Fibroblast of the aortic adventitia (primary cell): Measurements from ENCODE around the gene KIAA0825. TPM values are rescaled to one million over a fixed set of nuclear protein-coding genes. Genes with fewer than 3 reads are reported as not detected.
"Not testable (repeated sequence)": the region's sequence is repeated elsewhere in the genome, so short reads cannot be mapped to it uniquely, and the experiment has no call there.

ENCODE experiments used
- DNase-seq: peaks from one replicate; pipeline ENCODE4 v3.0.0-alpha.2; 2010; ENCODE audit warnings: low read depth
- H3K4me3 ChIP-seq: 2 replicates; pipeline ENCODE4 v1.5.1; 2011; ENCODE audit warnings: low read depth, mild to moderate bottlenecking, control low read depth, low read length, moderate library complexity
- total RNA-seq: library from RNA; depleted of rRNA; stranded (reverse); fragments of >200 nt; gene quantifications from 2 replicates; pipeline ENCODE4 v1.2.3, GENCODE V29; 2012; ENCODE audit warnings: low replicate concordance
- TF ChIP-seq, protein P1 (sequence below): IDR thresholded peaks from 2 replicates; pipeline ENCODE4 v1.5.1; 2011; ENCODE audit warnings: mild to moderate bottlenecking, low read length, control low read depth, inconsistent platforms; ENCODE audit not compliant: insufficient read depth

The KIAA0825 gene
- total RNA-seq, 1 donor = 12.2 TPM

DNA sequence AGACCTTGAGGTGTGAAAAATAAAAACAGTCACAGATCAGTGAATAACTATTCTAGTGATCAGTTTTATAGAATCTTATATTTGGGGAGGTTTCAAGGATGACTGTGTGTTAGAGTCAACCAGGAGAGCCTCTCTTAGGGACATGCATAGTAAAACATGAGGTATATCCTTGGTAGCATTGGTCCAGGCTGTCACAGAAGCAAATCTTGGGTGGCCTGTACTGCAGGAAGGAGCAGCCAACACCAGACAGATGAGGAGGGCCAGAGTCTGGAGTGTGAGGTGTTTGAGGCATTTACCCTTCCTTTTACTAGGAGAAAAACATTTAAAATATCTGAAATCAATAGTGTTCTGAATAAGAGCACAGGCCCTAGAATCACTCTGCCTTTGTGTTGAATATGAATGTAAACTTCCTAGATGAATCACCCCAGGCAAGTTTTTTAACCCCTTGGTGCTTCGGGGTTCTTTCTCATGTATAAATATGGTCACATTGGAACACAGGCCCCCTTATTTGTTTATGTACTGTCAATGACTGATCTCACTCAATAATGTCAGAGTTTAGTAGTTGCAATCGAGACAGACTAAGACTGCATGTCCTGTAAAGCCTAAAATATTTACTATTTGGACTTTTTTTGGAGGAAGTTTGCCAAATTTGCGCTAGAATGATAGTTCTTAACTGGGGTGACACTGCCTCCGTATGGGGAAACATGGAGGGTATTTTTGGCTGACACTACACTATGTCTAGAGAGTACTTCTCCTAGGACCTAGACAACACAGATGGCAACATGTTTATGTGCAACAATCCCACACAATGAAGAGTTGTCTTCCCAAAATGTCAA is 460.5 kb downstream of the KIAA0825 start:
- DNase-seq = no peak

DNA sequence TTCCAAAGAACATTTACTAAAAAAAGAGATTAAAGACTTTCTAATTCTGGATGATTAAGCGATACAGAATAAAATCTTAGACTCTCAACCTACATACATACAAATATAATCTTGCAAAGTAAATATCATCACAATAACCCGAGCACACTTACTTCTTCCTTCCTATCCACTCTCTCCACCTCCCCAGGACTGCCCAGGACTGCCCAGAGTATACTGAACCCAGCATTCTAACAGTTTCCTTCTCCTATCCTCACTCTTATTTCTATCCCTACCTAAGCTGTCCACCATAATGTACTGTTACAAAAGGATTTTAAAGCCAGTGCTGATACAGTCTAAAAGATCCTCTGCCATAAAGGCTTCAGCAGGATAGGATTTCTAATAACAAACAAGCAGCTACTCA is 463.7 kb downstream of the KIAA0825 start:
- no peak for DNase-seq
- TF ChIP-seq, protein P1, sequence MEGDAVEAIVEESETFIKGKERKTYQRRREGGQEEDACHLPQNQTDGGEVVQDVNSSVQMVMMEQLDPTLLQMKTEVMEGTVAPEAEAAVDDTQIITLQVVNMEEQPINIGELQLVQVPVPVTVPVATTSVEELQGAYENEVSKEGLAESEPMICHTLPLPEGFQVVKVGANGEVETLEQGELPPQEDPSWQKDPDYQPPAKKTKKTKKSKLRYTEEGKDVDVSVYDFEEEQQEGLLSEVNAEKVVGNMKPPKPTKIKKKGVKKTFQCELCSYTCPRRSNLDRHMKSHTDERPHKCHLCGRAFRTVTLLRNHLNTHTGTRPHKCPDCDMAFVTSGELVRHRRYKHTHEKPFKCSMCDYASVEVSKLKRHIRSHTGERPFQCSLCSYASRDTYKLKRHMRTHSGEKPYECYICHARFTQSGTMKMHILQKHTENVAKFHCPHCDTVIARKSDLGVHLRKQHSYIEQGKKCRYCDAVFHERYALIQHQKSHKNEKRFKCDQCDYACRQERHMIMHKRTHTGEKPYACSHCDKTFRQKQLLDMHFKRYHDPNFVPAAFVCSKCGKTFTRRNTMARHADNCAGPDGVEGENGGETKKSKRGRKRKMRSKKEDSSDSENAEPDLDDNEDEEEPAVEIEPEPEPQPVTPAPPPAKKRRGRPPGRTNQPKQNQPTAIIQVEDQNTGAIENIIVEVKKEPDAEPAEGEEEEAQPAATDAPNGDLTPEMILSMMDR = no peak

More for the DNA sequence above, 460.5 kb downstream of the KIAA0825 start:
- TF ChIP-seq, protein P1 = no peak
- H3K4me3 ChIP-seq = no peak overlapping the region

DNA sequence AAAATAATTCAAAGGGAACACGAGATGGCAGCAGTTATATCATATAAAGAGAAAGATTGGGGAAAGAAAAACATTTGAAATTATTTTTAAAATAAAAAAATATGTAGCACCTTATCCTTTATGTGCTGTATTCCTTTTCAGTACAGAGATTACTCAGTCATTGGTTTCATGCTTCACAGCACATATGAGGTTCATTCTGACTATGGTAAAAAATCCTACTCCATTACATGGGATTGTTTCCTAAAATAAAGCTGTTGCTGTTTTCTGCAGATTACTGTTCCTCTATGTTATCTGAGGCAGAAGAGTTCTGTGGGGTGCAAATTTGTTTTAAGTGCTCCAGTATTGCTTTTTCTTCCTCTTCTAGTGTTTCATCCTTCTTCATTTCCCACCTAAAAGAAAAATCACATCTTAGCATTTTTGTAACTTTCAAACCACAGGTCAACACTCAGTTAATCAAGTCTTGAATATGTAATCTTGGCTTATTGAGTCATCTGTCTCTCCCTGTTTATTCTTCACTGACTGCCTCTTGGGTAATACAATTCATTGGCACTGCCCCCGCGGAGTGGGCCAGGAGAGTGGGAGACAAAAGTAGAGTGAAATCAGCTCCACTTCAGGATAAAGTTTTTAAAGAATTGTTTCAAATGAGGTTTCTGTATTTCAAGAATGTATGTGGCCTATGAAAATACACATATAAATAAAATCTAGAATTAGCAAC is 464.5 kb downstream of the KIAA0825 start:
- H3K4me3 ChIP-seq = no peak overlapping the region
- TF ChIP-seq, protein P1 = no peak
- DNase-seq = peak; percentile 38

More for the DNA sequence above, 463.7 kb downstream of the KIAA0825 start:
- H3K4me3 ChIP-seq = no peak overlapping the region

DNA sequence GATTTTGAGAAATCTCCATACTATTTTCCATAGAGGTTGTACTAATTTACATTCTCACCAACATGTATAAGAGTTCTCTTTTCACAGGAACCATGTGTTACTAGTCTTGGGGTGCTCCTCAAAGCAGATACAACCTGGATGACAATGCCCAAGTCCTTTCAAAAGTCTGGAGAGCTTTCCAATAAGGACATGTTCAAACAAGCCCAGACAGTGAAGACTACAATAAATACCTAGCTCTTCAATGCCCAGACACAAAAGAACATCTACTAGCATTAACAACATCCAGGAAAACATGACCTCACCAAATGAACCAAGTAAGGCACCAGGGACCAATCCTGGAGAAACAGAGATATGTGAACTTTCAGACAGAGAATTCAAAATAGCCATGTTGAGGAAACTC is 474.8 kb downstream of the KIAA0825 start:
- H3K4me3 ChIP-seq = not testable (repeated sequence)

DNA sequence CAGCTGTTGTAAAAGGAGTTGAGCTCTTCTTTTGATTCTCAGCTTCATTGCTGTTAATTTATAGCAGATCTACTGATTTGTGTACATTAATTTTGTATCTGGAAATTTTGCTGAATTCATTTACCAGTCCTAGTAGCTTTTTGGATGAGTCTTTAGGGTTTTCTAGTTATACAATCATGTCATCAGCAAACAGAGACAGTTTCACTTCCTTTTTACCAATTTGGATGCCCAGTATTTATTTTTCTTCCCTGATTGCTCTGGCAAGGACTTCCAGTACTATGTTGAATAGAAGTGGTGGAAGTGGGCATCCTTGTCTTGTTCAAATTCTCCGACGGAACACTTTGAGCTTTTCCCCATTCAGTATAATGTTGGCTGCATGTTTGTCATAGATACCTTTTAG is 478.1 kb downstream of the KIAA0825 start:
- no peak for DNase-seq
- TF ChIP-seq, protein P1 = no peak
- H3K4me3 ChIP-seq = no peak overlapping the region

More for the DNA sequence above, 474.8 kb downstream of the KIAA0825 start:
- not testable (repeated sequence) for DNase-seq

DNA sequence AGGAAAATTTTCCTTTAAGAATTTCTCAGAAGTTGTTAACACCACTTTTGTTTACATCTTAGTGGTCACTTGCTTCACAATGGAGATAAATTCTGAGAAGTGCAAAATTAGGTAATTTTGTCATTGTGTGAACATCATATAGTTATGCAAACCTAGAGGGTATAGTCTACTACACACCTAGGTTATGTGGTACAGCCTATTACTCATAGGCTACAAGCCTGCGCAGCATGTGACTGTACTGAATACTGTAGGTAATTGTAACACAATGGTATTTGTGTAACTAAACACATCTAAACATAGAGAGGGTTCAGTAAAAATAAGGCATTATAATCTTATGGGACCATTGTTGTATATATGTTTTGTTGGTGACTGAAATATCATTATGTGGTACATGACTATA is 488.3 kb downstream of the KIAA0825 start:
- TF ChIP-seq, protein P1 = no peak
- no peak overlapping the region for H3K4me3 ChIP-seq
- no peak for DNase-seq

DNA sequence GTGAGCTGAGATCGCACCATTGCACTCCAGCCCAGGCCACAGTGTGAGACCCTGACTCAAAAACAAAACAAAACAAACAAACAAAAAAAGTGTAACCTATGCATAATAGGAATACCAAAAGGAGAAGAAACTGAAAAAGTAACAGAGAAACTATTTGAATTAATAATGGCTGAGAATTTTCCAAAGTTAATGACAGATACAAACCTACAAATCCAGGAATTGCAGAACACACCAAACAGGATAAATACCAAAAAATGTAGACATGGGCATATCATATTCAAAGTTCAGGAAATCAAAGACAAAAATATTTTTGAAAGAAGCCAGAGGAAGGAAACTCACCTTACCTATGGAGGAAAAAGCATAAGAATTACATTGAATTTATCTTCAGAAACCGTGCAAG is 493.3 kb downstream of the KIAA0825 start:
- no peak for DNase-seq
- no peak overlapping the region for H3K4me3 ChIP-seq
- TF ChIP-seq, protein P1 = no peak

DNA sequence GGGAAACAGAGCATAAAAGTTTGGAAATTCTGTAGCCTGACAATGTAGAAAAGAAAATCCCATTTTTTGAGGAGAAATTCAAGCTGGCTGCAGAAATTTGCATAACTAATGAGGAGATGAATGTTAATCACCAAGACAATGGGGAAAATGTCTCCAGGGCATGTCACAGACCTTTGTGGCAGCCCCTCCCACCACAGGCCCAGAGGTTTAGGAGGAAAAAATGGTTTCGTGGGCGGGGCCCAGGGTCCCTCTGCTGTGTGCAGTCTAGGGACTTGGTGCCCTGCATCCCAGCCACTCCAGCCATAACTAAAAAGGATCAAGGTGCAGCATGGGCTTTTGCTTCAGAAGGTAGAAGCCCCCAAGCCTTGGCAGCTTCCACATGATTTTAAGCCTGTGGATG is 502.1 kb downstream of the KIAA0825 start:
- not testable (repeated sequence) for H3K4me3 ChIP-seq, DNase-seq
